Measurements from ENCODE around the gene MEGF11.

Gene MEGF11

DNA sequence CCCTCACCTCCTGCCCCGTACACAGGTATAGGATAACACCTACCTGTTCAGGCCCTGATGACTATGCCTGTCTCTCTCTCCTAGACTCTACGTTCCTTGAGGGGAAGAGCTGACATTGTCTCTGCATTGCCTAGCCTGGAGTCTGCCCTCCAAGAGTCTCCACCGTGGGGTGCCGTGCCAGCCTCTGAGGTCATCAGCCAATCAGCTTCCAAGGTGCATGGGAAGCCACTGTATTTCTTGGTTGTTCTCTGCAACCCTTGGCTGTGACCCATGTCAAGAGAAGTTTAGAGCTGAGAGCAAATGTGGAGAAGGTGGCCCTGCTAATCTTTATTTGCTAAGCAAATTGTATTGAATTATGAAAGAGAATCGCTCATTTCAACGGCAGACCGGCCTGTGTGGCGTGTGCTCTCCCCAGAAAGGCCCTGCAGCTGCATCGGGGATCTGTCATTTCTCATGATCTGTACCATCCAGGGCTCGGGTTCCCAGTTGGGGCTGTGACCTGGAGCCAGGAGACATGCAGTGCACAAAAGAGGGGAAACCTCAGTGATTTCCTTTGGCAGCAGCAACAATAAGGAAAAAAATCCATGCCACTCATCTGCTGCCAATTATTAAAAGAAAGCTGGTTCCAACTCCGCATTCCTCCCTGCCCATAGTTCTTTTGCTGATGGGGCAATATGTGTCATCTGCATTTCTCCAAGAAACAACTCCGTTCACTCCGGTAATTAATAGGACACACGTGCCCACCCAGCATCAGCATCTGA is 182.2 kb downstream of the MEGF11 start:
- H3K9ac ChIP-seq (ENCODE audit: low read length): no peak overlapping the region
- no peak overlapping the region for H2AFZ ChIP-seq (ENCODE audit: low read depth, low read length, severe bottlenecking)
- H3K36me3 ChIP-seq (ENCODE audit: low read length): no peaks in the 10 kb centered on the region
- H3K79me2 ChIP-seq (ENCODE audit: insufficient read depth, low read length): no peaks in the 10 kb centered on the region
- no peaks in the 10 kb centered on the region for H3F3A ChIP-seq (ENCODE audit: insufficient read depth)
- no peaks in the 10 kb centered on the region for H3K27me3 ChIP-seq (ENCODE audit: low read length)
- no peaks in the 10 kb centered on the region for H4K20me1 ChIP-seq (ENCODE audit: low read depth, low read length)
- H3K4me2 ChIP-seq (ENCODE audit: low read depth, low read length, poor library complexity, severe bottlenecking): no peak overlapping the region
- H3K9me2 ChIP-seq (replicated peaks; ENCODE audit: insufficient read depth, low read length): no peaks in the 10 kb centered on the region
- H3K27ac ChIP-seq (ENCODE audit: low read depth, low read length): no peak overlapping the region
- no peak overlapping the region for H3K4me3 ChIP-seq (ENCODE audit: insufficient read depth, low read length, poor library complexity, severe bottlenecking)
- H3K9me3 ChIP-seq (ENCODE audit: insufficient read depth, low read length): no peaks in the 10 kb centered on the region
- TF ChIP-seq CTCF (IDR thresholded peaks at IDR 0.05; ENCODE audit: insufficient read depth, low read length, poor library complexity, severe bottlenecking) (no peak), EZH2phosphoT487 (conservative IDR thresholded peaks at IDR 0.05; ENCODE audit: low read length) (no peak)

- Histone ChIP-seq H3K27me3 (ENCODE audit: low read length) (no peaks in the 10 kb centered on the region), H3K4me3 (ENCODE audit: insufficient read depth, low read length, poor library complexity, severe bottlenecking) (no peak overlapping the region), H3K4me2 (ENCODE audit: low read depth, low read length, poor library complexity, severe bottlenecking) (no peak overlapping the region), H3K79me2 (ENCODE audit: insufficient read depth, low read length) (no peaks in the 10 kb centered on the region), H3K9me3 (ENCODE audit: insufficient read depth, low read length) (no peaks in the 10 kb centered on the region), H3K9ac (ENCODE audit: low read length) (no peak overlapping the region), H2AFZ (ENCODE audit: low read depth, low read length, severe bottlenecking) (no peak overlapping the region), H3F3A (ENCODE audit: insufficient read depth) (no peaks in the 10 kb centered on the region), H4K20me1 (ENCODE audit: low read depth, low read length) (no peaks in the 10 kb centered on the region), H3K36me3 (ENCODE audit: low read length) (no peaks in the 10 kb centered on the region), H3K27ac (ENCODE audit: low read depth, low read length) (no peak overlapping the region), H3K9me2 (replicated peaks; ENCODE audit: insufficient read depth, low read length) (no peaks in the 10 kb centered on the region)
- TF ChIP-seq EZH2phosphoT487 (conservative IDR thresholded peaks at IDR 0.05; ENCODE audit: low read length): no peak
- TF ChIP-seq CTCF (IDR thresholded peaks at IDR 0.05; ENCODE audit: insufficient read depth, low read length, poor library complexity, severe bottlenecking): no peak
Measured at GRCh38 chr15:66070220-66070934, 183.2 kb downstream of the MEGF11 start.

GRCh38 chr15:66069751-66070150 is 183.8 kb downstream of the MEGF11 start:
- H3K27me3 ChIP-seq (ENCODE audit: low read length): no peaks in the 10 kb centered on the region
- no peak overlapping the region for H3K9ac ChIP-seq (ENCODE audit: low read length)
- no peak for TF ChIP-seq CTCF (IDR thresholded peaks at IDR 0.05; ENCODE audit: insufficient read depth, low read length, poor library complexity, severe bottlenecking)
- TF ChIP-seq EZH2phosphoT487 (conservative IDR thresholded peaks at IDR 0.05; ENCODE audit: low read length): no peak
- no peaks in the 10 kb centered on the region for H3K79me2 ChIP-seq (ENCODE audit: insufficient read depth, low read length)
- H3K4me3 ChIP-seq (ENCODE audit: insufficient read depth, low read length, poor library complexity, severe bottlenecking): no peak overlapping the region
- no peaks in the 10 kb centered on the region for H3K9me2 ChIP-seq (replicated peaks; ENCODE audit: insufficient read depth, low read length)
- no peaks in the 10 kb centered on the region for H4K20me1 ChIP-seq (ENCODE audit: low read depth, low read length)
- H3K27ac ChIP-seq (ENCODE audit: low read depth, low read length): no peak overlapping the region
- no peak overlapping the region for H3K4me2 ChIP-seq (ENCODE audit: low read depth, low read length, poor library complexity, severe bottlenecking)
- H3K36me3 ChIP-seq (ENCODE audit: low read length): no peaks in the 10 kb centered on the region
- H3F3A ChIP-seq (ENCODE audit: insufficient read depth): no peaks in the 10 kb centered on the region
- H3K9me3 ChIP-seq (ENCODE audit: insufficient read depth, low read length): no peaks in the 10 kb centered on the region
- no peak overlapping the region for H2AFZ ChIP-seq (ENCODE audit: low read depth, low read length, severe bottlenecking)
